GM12878 (cell line): ENCODE results near the gene PGAP6. TPM values are rescaled to one million over a fixed set of nuclear protein-coding genes. Genes with fewer than 3 reads are reported as not detected.

Source experiments
- ASH2L ChIP-seq: fragments of 300-600, 200-600 bp; sonication (generic); IDR thresholded peaks from 2 replicates; pipeline ENCODE4 v1.6.1; 2017; ENCODE audit warnings: low read depth, mild to moderate bottlenecking, borderline replicate concordance
- HDGF ChIP-seq: fragments of 450-650 bp; IDR thresholded peaks from 2 replicates; pipeline ENCODE4 v1.6.1; 2016; ENCODE audit warnings: antibody characterized with exemption
- IKZF2 ChIP-seq, 2 experiments: fragments of 450-650 bp; IDR thresholded peaks; 2 replicates each; pipeline ENCODE4 v1.6.1; 2017; ENCODE audit warnings: mild to moderate bottlenecking in 2 of 2, moderate library complexity in 2 of 2
- JUNB ChIP-seq: IDR thresholded peaks from 2 replicates; pipeline ENCODE4 v1.6.1; 2016; ENCODE audit warnings: antibody characterized with exemption, mild to moderate bottlenecking
- NFYA ChIP-seq: IDR thresholded peaks from 2 replicates; pipeline ENCODE4 v1.6.1; 2011; ENCODE audit warnings: low read depth, mild to moderate bottlenecking, low read length, improper control_type of control experiment, borderline replicate concordance
- POLR2A ChIP-seq: IDR thresholded peaks from 2 replicates; pipeline ENCODE4 v1.6.1; 2011; ENCODE audit warnings: low read depth, mild to moderate bottlenecking, low read length
- POU2F2 ChIP-seq: IDR thresholded peaks from 3 replicates; pipeline ENCODE4 v1.6.1; 2011; ENCODE audit warnings: low read depth, mild to moderate bottlenecking, low read length, borderline replicate concordance
- RAD21 ChIP-seq: IDR thresholded peaks from 2 replicates; pipeline ENCODE4 v1.6.1; 2011; ENCODE audit warnings: mild to moderate bottlenecking, low read depth, low read length, moderate library complexity; ENCODE audit not compliant: insufficient read depth
- RB1 ChIP-seq: fragments of 450-650 bp; formaldehyde crosslinking; IDR thresholded peaks from 2 replicates; pipeline ENCODE4 v1.6.1; 2017; ENCODE audit warnings: mild to moderate bottlenecking, borderline replicate concordance
- TAF1 ChIP-seq: IDR thresholded peaks from 2 replicates; pipeline ENCODE4 v1.6.1; 2011; ENCODE audit warnings: mild to moderate bottlenecking, low read depth, low read length, borderline replicate concordance
- TARDBP ChIP-seq: IDR thresholded peaks from 2 replicates; pipeline ENCODE4 v1.6.1; 2016; ENCODE audit warnings: borderline replicate concordance
- ZNF207 ChIP-seq: fragments of 450-650 bp; IDR thresholded peaks from 2 replicates; pipeline ENCODE4 v1.6.1; 2014; ENCODE audit warnings: antibody characterized with exemption, mild to moderate bottlenecking, borderline replicate concordance
- polyA plus RNA-seq, 11 experiments: library from polyadenylated mRNA; depleted of rRNA in 4 of 11; unstranded in 6 of 11; stranded (reverse) in 5 of 11; fragments of >200 nt; fragmentation: Nextera tagmentation in 4 of 11; fragmentation: Illumina TruSeq in 1 of 11; extraction: Ambion mirVana in 4 of 11; extraction: Trizol in 1 of 11; gene quantifications; 1 replicate in 1 of 11; 2 replicates in 10 of 11; pipeline versions ENCODE4 v1.2.1 to v1.2.3, GENCODE V29; 2011 to 2016; ENCODE audit warnings: inconsistent platforms in 2 of 11, missing spikeins in 2 of 11, low read depth in 1 of 11
- total RNA-seq, 4 experiments: library from RNA; depleted of rRNA in 3 of 4; stranded (reverse); fragments of >200 nt in 3 of 4; fragmentation: Illumina TruSeq in 1 of 4; extraction: Trizol in 1 of 4; gene quantifications; 2 replicates each; pipeline versions ENCODE4 v1.2.1 to v1.2.3, GENCODE V29; 2013 to 2021
- TF ChIP-seq, protein P1 (sequence below): IDR thresholded peaks from 2 replicates; pipeline ENCODE4 v1.6.1; 2011; ENCODE audit warnings: mild to moderate bottlenecking, low read depth, low read length, moderate library complexity; ENCODE audit not compliant: insufficient replicate concordance
- TF ChIP-seq, protein P2 (sequence below): fragments of 450-650 bp; IDR thresholded peaks from 2 replicates; pipeline ENCODE4 v1.6.1; 2017; ENCODE audit warnings: borderline replicate concordance
- TF ChIP-seq, protein P3 (sequence below): fragments of 450-650 bp; IDR thresholded peaks from 2 replicates; pipeline ENCODE4 v1.6.1; 2018; ENCODE audit warnings: borderline replicate concordance, mild to moderate bottlenecking; ENCODE audit not compliant: partially characterized antibody
- TF ChIP-seq, protein P4 (sequence below): fragments of 150-350 bp; IDR thresholded peaks from 2 replicates; pipeline ENCODE4 v1.6.1; 2016; ENCODE audit warnings: low read depth, low read length
- TF ChIP-seq, protein P5 (sequence below): fragments of 450-650 bp; IDR thresholded peaks from 2 replicates; pipeline ENCODE4 v1.6.1; 2014; ENCODE audit warnings: mild to moderate bottlenecking
- TF ChIP-seq, protein P6 (sequence below): fragments of 450-650 bp; IDR thresholded peaks from 2 replicates; pipeline ENCODE4 v1.6.1; 2016; ENCODE audit warnings: mild to moderate bottlenecking

The PGAP6 gene
- total and polyA plus RNA-seq, 10 of the 15 experiments (the other 5 are each of a cell fraction or from before 2014, with no cell fraction given) = 0.76 to 48.8 (median 18.4) TPM

DNA sequence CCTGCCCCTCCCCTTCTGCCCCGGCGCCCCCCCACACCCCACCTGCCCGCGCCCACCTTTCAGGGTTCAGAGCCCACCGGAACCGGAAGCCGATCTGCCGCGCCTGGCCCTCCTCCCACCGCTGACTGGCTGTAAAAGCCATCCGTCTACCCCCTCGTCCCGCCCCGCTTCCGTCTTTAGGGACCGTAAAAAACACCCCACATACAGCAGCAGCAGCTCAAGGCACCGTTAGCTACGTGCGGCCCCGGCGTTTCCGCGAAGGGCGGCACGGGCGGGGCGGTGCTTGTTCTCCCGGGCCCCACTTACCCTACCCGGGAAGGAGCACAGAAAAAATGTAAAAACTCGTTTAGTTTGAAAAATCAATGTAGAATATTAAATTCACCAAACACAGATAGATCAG, 11.3 kb downstream of the PGAP6 start, which contains the start of gene MRPL28 (continued):
- TF ChIP-seq ZNF207 = no peak; the same call in 1 of the 2 replicates
- TF ChIP-seq, protein P1, sequence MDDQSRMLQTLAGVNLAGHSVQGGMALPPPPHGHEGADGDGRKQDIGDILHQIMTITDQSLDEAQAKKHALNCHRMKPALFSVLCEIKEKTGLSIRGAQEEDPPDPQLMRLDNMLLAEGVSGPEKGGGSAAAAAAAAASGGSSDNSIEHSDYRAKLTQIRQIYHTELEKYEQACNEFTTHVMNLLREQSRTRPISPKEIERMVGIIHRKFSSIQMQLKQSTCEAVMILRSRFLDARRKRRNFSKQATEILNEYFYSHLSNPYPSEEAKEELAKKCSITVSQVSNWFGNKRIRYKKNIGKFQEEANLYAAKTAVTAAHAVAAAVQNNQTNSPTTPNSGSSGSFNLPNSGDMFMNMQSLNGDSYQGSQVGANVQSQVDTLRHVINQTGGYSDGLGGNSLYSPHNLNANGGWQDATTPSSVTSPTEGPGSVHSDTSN = peak; percentile 98
- 0 out of 3 replicates have a peak, but pooled peaks have one; percentile 27 for TF ChIP-seq POU2F2
- TF ChIP-seq, protein P2, sequence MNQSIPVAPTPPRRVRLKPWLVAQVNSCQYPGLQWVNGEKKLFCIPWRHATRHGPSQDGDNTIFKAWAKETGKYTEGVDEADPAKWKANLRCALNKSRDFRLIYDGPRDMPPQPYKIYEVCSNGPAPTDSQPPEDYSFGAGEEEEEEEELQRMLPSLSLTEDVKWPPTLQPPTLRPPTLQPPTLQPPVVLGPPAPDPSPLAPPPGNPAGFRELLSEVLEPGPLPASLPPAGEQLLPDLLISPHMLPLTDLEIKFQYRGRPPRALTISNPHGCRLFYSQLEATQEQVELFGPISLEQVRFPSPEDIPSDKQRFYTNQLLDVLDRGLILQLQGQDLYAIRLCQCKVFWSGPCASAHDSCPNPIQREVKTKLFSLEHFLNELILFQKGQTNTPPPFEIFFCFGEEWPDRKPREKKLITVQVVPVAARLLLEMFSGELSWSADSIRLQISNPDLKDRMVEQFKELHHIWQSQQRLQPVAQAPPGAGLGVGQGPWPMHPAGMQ = no peak
- TF ChIP-seq, protein P3, sequence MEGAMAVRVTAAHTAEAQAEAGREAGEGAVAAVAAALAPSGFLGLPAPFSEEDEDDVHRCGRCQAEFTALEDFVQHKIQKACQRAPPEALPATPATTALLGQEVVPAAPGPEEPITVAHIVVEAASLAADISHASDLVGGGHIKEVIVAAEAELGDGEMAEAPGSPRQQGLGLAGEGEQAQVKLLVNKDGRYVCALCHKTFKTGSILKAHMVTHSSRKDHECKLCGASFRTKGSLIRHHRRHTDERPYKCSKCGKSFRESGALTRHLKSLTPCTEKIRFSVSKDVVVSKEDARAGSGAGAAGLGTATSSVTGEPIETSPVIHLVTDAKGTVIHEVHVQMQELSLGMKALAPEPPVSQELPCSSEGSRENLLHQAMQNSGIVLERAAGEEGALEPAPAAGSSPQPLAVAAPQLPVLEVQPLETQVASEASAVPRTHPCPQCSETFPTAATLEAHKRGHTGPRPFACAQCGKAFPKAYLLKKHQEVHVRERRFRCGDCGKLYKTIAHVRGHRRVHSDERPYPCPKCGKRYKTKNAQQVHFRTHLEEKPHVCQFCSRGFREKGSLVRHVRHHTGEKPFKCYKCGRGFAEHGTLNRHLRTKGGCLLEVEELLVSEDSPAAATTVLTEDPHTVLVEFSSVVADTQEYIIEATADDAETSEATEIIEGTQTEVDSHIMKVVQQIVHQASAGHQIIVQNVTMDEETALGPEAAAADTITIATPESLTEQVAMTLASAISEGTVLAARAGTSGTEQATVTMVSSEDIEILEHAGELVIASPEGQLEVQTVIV = peak; percentile 52
- TF ChIP-seq, protein P4, sequence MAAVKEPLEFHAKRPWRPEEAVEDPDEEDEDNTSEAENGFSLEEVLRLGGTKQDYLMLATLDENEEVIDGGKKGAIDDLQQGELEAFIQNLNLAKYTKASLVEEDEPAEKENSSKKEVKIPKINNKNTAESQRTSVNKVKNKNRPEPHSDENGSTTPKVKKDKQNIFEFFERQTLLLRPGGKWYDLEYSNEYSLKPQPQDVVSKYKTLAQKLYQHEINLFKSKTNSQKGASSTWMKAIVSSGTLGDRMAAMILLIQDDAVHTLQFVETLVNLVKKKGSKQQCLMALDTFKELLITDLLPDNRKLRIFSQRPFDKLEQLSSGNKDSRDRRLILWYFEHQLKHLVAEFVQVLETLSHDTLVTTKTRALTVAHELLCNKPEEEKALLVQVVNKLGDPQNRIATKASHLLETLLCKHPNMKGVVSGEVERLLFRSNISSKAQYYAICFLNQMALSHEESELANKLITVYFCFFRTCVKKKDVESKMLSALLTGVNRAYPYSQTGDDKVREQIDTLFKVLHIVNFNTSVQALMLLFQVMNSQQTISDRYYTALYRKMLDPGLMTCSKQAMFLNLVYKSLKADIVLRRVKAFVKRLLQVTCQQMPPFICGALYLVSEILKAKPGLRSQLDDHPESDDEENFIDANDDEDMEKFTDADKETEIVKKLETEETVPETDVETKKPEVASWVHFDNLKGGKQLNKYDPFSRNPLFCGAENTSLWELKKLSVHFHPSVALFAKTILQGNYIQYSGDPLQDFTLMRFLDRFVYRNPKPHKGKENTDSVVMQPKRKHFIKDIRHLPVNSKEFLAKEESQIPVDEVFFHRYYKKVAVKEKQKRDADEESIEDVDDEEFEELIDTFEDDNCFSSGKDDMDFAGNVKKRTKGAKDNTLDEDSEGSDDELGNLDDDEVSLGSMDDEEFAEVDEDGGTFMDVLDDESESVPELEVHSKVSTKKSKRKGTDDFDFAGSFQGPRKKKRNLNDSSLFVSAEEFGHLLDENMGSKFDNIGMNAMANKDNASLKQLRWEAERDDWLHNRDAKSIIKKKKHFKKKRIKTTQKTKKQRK = peak; percentile 55; the same call in 1 of the 2 replicates
- peak; percentile 100 for TF ChIP-seq JUNB
- TF ChIP-seq, protein P5, sequence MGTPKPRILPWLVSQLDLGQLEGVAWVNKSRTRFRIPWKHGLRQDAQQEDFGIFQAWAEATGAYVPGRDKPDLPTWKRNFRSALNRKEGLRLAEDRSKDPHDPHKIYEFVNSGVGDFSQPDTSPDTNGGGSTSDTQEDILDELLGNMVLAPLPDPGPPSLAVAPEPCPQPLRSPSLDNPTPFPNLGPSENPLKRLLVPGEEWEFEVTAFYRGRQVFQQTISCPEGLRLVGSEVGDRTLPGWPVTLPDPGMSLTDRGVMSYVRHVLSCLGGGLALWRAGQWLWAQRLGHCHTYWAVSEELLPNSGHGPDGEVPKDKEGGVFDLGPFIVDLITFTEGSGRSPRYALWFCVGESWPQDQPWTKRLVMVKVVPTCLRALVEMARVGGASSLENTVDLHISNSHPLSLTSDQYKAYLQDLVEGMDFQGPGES = peak; percentile 94
- TF ChIP-seq, protein P6, sequence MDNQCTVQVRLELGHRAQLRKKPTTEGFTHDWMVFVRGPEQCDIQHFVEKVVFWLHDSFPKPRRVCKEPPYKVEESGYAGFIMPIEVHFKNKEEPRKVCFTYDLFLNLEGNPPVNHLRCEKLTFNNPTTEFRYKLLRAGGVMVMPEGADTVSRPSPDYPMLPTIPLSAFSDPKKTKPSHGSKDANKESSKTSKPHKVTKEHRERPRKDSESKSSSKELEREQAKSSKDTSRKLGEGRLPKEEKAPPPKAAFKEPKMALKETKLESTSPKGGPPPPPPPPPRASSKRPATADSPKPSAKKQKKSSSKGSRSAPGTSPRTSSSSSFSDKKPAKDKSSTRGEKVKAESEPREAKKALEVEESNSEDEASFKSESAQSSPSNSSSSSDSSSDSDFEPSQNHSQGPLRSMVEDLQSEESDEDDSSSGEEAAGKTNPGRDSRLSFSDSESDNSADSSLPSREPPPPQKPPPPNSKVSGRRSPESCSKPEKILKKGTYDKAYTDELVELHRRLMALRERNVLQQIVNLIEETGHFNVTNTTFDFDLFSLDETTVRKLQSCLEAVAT = no peak
- TF ChIP-seq HDGF = peak; percentile 49; the same call in 1 of the 2 replicates
- no peak for TF ChIP-seq RAD21
- TF ChIP-seq RB1 = peak; percentile 71; the same call in 1 of the 2 replicates
- no peak for TF ChIP-seq ASH2L
- TF ChIP-seq IKZF2 (IDR thresholded peaks at IDR 0.05) = no peak; a peak in 1 of 4 replicates
- TF ChIP-seq POLR2A = peak; percentile 44
- TF ChIP-seq TARDBP = no peak
- peak; percentile 28; the same call in 1 of the 2 replicates for TF ChIP-seq TAF1
- no peak for TF ChIP-seq NFYA
